Mesothelial cell of epicardium (in vitro differentiated cells): ENCODE data around the gene CLDN5. TPM values are rescaled to one million over a fixed set of nuclear protein-coding genes. Genes with fewer than 3 reads are reported as not detected.

ENCODE experiments used
- DNase-seq, 2 experiments: peaks; one replicate each; pipeline ENCODE4 v3.0.0; 2021; ENCODE audit warnings: low spot score in 2 of 2; ENCODE audit not compliant: unreplicated experiment in 2 of 2
- H3K27ac Mint-ChIP-seq: 2 replicates; pipeline ENCODE4 v1.8.0; 2021; ENCODE audit warnings: mixed read lengths
- H3K27me3 Mint-ChIP-seq: 2 replicates; pipeline ENCODE4 v1.8.0; 2021; ENCODE audit warnings: low read depth, mixed read lengths
- H3K36me3 Mint-ChIP-seq: 2 replicates; pipeline ENCODE4 v1.8.0; 2021; ENCODE audit warnings: mixed read lengths
- H3K4me1 Mint-ChIP-seq: 2 replicates; pipeline ENCODE4 v1.8.0; 2021; ENCODE audit warnings: mixed read lengths
- H3K4me3 Mint-ChIP-seq: 2 replicates; pipeline ENCODE4 v1.8.0; 2021; ENCODE audit warnings: mild to moderate bottlenecking, moderate library complexity, mixed read lengths
- H3K9me3 Mint-ChIP-seq: 2 replicates; pipeline ENCODE4 v1.8.0; 2021; ENCODE audit warnings: mixed read lengths
- CTCF ChIP-seq: fragments of 200-600 bp; sonication (generic); IDR thresholded peaks from one replicate; pipeline ENCODE4 v1.5.0; 2021; ENCODE audit warnings: antibody characterized with exemption; ENCODE audit not compliant: unreplicated experiment
- total RNA-seq: library from RNA; stranded (reverse); gene quantifications from 3 replicates; pipeline ENCODE4 v1.2.1, GENCODE V29; 2021

The CLDN5 gene
- total RNA-seq, 1 donor from 2014 or later, result not detected

DNA sequence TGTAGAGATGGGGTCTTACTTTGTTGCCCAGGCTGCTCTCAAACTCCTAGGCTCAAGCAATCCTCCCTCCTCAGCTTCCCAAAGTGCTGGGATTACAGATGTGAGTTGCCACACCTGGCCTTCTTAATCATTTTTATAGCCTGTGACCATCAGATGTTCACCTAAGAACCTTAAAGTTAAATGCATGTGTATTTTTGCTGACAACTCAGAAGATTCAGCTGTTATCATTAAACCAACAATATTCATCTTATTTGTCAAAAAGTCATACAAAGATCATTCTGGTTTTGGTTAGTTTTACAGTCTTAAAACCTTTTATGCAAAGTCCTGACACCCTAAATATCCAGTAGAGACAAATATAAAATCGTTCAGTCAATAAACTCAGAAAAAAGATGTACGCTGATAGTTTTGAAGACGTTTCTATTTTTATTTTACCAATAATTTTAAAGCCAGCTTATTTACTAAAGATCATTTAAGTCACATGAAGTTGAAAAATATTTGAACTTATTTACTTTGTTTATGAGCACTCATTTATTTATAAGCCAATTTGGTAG is 22.2 kb downstream of the CLDN5 start:
- H3K27me3 Mint-ChIP-seq, result no peaks in the 10 kb centered on the region
- peaks cover 1% of the 10 kb centered on the region for H3K4me1 Mint-ChIP-seq
- H3K36me3 Mint-ChIP-seq, result peaks cover 3% of the 10 kb centered on the region
- no peak overlapping the region for H3K27ac Mint-ChIP-seq
- H3K9me3 Mint-ChIP-seq, result no peaks in the 10 kb centered on the region
- no peak for DNase-seq
- no peak for TF ChIP-seq CTCF
- no peak overlapping the region for H3K4me3 Mint-ChIP-seq

- Mint-ChIP-seq H3K4me1 (peaks cover 1% of the 10 kb centered on the region), H3K36me3 (peaks cover 6% of the 10 kb centered on the region), H3K27me3 (no peaks in the 10 kb centered on the region), H3K9me3 (no peaks in the 10 kb centered on the region), H3K4me3 (no peak overlapping the region), H3K27ac (no peak overlapping the region)
- no peak for DNase-seq
- TF ChIP-seq CTCF, result no peak
Observed at GRCh38 chr22:19499880-19500242, 24.3 kb downstream of the CLDN5 start.

DNA sequence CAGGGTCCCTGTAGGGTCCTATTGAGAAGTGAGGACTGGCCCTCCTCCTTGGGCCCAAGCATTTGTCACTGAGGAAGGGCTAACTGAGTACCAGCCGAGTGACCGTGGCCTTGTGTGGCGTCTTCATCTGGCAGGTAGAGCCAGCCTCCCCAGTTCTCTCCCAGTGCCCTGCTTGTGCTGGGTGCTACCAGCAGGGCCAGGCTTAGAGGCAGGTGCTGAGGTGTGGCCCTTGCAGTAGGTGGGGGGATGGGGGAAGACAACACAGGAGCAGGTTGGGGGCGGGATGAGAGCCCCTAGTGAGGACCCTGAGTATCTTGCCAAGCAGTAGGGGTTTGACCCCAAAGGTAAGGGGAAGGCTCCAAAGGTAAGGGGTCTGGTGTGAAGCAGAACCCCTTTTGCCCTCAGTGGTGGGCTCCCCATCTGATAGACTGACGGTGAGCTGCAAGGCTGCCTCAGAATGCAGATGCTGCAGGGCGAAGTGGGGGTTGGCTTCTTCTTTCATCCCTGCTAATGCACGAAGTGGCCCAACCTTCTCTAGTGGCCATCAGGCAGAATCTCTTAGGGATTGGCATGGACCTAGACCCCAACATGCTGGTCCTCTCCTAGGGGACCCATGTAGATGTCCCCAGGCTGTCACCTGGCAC is 24.9 kb downstream of the CLDN5 start:
- DNase-seq, result no peak
- no peak overlapping the region for H3K27ac Mint-ChIP-seq
- no peaks in the 10 kb centered on the region for H3K27me3 Mint-ChIP-seq
- peaks cover 6% of the 10 kb centered on the region for H3K36me3 Mint-ChIP-seq
- H3K9me3 Mint-ChIP-seq, result no peaks in the 10 kb centered on the region
- TF ChIP-seq CTCF, result no peak
- H3K4me3 Mint-ChIP-seq, result no peak overlapping the region
- H3K4me1 Mint-ChIP-seq, result peaks cover 1% of the 10 kb centered on the region

DNA sequence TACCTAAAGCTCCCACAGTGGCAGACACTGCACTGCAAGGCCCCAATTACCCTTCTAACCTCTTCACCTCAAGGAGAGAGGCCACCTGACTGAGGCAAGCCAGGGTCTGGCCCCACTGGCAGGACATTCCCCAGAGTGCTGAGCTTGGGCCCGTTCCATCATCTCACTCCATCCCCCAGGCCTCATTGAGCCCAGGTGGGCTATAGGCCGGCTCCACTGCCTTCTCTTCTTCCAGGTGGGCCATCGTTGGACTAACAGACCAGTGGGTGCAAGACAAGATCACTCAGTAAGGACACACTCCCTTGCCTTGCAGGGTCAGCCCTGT is 25.4 kb downstream of the CLDN5 start:
- peaks cover 1% of the 10 kb centered on the region for H3K4me1 Mint-ChIP-seq
- H3K36me3 Mint-ChIP-seq, result peaks cover 6% of the 10 kb centered on the region
- H3K9me3 Mint-ChIP-seq, result no peaks in the 10 kb centered on the region
- H3K27me3 Mint-ChIP-seq, result no peaks in the 10 kb centered on the region
- H3K4me3 Mint-ChIP-seq, result no peak overlapping the region
- no peak for DNase-seq
- no peak for TF ChIP-seq CTCF
- no peak overlapping the region for H3K27ac Mint-ChIP-seq

DNA sequence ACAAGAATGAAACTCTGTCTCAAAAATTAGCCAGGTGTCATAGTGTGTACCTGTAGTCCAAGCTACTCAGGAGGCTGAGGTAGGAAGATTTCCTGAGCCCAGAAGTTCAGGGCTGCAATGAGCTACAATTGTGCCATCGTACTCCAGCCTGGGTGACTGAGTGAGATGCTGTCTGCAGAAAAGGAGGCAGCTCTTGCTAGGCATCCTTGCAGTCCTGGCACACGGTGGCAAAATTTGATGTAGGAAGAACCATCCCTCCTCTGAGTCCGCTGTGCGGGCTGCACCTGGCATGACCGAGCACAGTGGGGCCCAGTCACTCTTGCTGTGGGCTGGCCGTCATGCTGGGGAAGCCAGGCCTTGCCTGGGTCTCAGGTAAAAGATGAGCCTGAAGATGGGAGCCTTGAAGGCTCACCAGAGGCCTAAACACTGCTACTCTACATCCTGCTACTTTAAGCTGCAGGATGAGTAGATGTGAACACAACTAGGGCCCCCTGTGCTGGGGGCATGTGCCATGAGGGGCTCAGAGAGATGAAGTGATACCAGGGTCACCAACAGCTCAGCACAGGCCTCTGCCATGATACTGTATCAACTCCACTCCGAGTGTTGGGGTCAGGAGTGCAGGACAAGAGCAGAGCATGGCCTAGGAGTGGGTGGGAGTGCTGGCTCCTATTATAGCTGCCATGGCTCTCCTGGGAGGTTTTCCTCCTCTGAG is 25.9 kb downstream of the CLDN5 start:
- H3K9me3 Mint-ChIP-seq, result no peaks in the 10 kb centered on the region

More for the DNA sequence above, 25.9 kb downstream of the CLDN5 start:
- Mint-ChIP-seq H3K4me1 (peaks cover 1% of the 10 kb centered on the region), H3K27ac (no peak overlapping the region), H3K27me3 (no peaks in the 10 kb centered on the region), H3K36me3 (peaks cover 6% of the 10 kb centered on the region), H3K4me3 (no peak overlapping the region)
- TF ChIP-seq CTCF, result no peak
- DNase-seq, result no peak
